Raji (cell line): Measurements from ENCODE around the gene TNRC6B.

Source experiments
- POLR2A ChIP-seq: IDR thresholded peaks from 2 replicates; pipeline ENCODE4 v1.6.1; 2011; ENCODE audit warnings: low read depth, low read length, control low read depth; ENCODE audit not compliant: insufficient read depth

TNRC6B gene

GRCh38 chr22:40367342-40367741, 189.6 kb downstream of the TNRC6B start:
- TF ChIP-seq POLR2A: no peak

GRCh38 chr22:40368016-40368415, 190.3 kb downstream of the TNRC6B start:
- TF ChIP-seq POLR2A: no peak

GRCh38 chr22:40368836-40369235, 191.1 kb downstream of the TNRC6B start:
- TF ChIP-seq POLR2A: no peak

DNA sequence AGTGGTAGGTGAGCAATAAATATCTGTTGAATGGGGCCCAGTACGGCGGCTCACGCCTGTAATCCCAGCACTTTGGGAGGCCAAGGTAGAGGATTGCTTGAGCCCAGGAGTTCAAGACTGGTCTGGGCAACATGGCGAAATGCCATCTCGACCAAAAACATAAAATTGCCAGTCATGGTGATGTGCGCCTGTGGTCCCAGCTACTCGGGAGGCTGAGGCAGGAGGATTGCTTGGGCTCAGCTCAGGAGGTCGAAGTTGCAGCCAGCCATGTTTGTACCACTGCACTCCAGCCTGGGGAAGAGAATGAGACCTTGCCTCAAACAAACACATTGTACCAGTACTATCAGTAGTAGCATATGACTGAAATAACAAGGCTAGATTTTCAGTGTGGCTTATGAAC, 196.8 kb downstream of the TNRC6B start:
- no peak for TF ChIP-seq POLR2A

- no peak for TF ChIP-seq POLR2A
These were observed 198.4 kb downstream of the TNRC6B start for GRCh38 chr22:40376149-40376548.

- no peak for TF ChIP-seq POLR2A
These were observed 200.2 kb downstream of the TNRC6B start for GRCh38 chr22:40377931-40378330.

DNA sequence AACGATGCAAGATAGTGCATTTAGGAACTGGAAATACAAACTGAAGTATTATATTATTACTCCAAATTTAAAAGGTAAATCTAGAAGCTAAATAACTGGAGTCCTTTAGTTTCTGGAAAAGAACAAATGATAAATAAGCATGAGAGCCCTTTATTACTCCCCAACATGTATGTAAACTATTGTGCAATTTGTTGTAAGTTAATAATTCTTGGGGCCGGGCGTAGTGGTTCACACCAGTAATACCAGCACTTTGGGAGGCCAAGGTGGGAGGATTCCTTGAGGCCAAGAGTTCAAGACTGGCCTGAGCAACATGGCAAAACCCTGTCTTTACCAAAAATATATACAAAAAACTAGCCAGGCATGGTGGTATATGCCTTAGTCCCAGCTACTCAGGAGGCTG, 203.7 kb downstream of the TNRC6B start:
- TF ChIP-seq POLR2A: no peak

GRCh38 chr22:40383905-40384304, 206.2 kb downstream of the TNRC6B start:
- no peak for TF ChIP-seq POLR2A

DNA sequence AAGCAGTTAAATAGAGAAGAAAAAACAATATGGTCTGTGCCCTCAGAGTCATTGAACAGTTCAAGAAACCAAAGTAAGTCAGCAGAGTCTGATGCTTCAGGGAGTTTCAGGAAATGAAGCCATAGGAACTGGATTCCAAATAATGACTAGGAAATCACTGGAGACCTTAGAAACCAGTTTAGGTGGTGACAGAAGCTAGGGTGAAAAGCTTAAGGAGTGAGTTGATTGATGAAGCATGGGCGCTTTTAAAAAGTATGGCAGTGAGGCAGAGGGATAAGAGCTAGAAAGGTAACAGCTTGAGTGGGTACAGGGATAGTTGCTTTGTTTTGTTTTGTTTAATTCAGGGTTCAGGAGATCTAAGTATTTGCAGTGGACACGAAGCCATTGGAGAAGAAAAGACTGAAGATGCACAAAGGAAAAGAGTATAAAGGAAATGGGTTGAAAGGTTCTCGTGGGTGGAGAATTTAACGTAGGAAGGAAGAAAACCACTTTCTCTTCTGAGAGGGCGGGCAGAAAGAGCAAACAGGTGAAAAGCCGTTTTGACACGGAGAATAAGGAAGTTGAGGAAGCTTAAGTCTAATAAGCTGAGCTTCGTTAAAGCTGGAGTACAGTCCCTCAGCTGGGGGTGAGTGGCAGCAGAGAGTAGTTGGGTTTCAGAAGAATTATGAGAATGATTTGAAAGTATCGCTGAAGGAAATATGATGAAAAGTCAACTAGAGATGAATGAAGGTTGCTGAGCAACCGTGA, 207.5 kb downstream of the TNRC6B start:
- TF ChIP-seq POLR2A: no peak
